Measurements from ENCODE around the gene INTS15.
A peak's percentile ranks its signal among the peaks of the same experiment; 100 is the strongest.

INTS15 gene

DNA sequence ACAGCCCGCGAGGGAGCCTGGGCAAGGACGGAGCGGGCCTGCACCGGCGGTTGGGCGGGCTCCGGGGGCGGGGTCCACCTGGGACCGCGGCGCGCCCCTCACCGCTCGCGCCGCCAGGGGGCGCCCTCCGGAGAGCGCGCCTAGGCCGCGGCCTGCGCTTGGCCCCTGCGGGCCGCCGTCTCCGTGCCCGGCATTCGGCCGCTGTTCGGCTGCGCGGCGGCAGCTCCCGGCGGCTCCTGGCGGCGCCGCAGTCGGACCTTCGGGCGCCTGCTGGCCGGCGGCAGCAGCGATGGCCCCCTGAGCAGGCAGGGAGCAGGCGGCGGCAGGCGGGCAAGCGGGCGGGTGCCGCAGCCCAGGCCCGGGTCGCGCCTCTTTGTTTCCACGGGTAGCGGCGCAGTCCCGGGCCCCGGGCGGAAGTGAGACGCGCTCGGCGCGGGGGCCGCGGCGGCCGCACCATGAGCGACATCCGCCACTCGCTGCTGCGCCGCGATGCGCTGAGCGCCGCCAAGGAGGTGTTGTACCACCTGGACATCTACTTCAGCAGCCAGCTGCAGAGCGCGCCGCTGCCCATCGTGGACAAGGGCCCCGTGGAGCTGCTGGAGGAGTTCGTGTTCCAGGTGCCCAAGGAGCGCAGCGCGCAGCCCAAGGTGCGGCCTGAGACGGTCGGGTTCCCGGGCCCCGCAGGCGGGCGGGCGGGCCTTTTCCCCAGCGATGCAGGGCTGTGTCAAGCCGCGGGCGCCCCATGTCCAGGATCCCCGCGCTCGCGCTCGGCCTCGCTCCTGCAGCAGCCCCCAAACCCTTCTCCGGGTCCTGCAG lies at the start of gene INTS15:
TSS of gene INTS15 (plus strand) at position 193 of the 816 bp plus-strand sequence. CDS start at position 456, 263 bp downstream.
- Mint-ChIP-seq H3K4me3 (peak within 1 kb of the TSS; percentile 96), H3K27ac (ENCODE audit: low read depth) (peak within 1 kb of the TSS; percentile 93), H3K36me3 (ENCODE audit: insufficient read depth) (peaks cover 62% of the 10 kb centered on the region), H3K4me1 (peaks cover 7% of the 10 kb centered on the region), H3K9me3 (no peaks in the 10 kb centered on the region), H3K27me3 (no peaks in the 10 kb centered on the region)
- DNase-seq (ENCODE audit: low spot score in 2 of 2) (peak; percentile 75 to 79), ATAC-seq (replicated peaks; ENCODE audit: extremely low read depth, poor library complexity, severe bottlenecking) (peak; percentile 90)

GRCh38 chr7:6542368-6542767 lies 47.5 kb upstream of the INTS15 start:
- ATAC-seq (replicated peaks; ENCODE audit: extremely low read depth, poor library complexity, severe bottlenecking): no peak
- H3K4me1 Mint-ChIP-seq: no peaks in the 10 kb centered on the region
- H3K9me3 Mint-ChIP-seq: no peaks in the 10 kb centered on the region
- peaks cover 1% of the 10 kb centered on the region for H3K36me3 Mint-ChIP-seq (ENCODE audit: insufficient read depth)
- no peak overlapping the region for H3K27ac Mint-ChIP-seq (ENCODE audit: low read depth)
- H3K4me3 Mint-ChIP-seq: no peak overlapping the region
- H3K27me3 Mint-ChIP-seq: peaks cover 37% of the 10 kb centered on the region
- no peak for DNase-seq (ENCODE audit: low spot score in 2 of 2)

GRCh38 chr7:6545398-6546126 lies 44.3 kb upstream of the INTS15 start:
- H3K27me3 Mint-ChIP-seq: peaks cover 18% of the 10 kb centered on the region
- H3K4me1 Mint-ChIP-seq: no peaks in the 10 kb centered on the region
- no peak for ATAC-seq (replicated peaks; ENCODE audit: extremely low read depth, poor library complexity, severe bottlenecking)
- no peaks in the 10 kb centered on the region for H3K9me3 Mint-ChIP-seq
- no peak overlapping the region for H3K27ac Mint-ChIP-seq (ENCODE audit: low read depth)
- no peak overlapping the region for H3K4me3 Mint-ChIP-seq
- DNase-seq (ENCODE audit: low spot score in 2 of 2): no peak
- no peaks in the 10 kb centered on the region for H3K36me3 Mint-ChIP-seq (ENCODE audit: insufficient read depth)

DNA sequence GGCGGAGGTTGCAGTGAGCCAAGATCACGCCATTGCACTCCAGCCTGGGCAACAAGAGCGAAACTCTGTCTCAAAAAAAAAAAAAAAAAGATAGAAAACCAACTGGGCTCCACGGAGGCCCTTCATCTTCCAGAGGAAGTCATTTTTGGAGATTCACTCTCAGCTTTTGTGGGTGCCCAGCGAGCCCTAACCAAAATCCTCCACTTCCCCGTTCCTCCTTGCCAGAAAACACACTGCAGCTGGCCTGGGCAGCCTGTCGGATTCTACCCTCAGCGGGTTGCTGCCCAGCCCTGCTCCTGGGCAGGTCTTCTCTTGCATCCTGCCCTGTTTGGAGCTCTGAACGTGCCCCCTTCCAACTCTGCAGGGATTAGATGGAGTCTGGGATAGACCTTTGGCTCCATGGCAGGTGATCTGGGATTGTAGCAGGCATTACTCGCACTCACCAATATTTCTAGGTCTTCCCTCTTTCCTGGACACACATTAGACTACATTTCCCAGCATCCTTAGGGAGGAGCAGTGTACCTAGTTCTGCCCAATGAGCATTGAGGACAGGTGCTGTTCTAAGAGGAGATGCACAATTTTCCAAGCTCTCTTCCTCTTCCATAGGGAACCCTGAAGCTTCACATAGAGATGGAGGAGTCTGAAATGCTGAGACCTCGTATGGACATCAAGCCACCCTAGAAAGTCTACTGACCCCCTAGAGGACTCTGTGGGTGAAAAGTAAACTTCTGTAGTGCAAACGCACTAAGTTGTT lies 43.1 kb upstream of the INTS15 start:
- Mint-ChIP-seq H3K9me3 (no peaks in the 10 kb centered on the region), H3K4me1 (no peaks in the 10 kb centered on the region), H3K36me3 (ENCODE audit: insufficient read depth) (no peaks in the 10 kb centered on the region), H3K27me3 (peaks cover 18% of the 10 kb centered on the region), H3K4me3 (no peak overlapping the region), H3K27ac (ENCODE audit: low read depth) (no peak overlapping the region)
- ATAC-seq (replicated peaks; ENCODE audit: extremely low read depth, poor library complexity, severe bottlenecking) (no peak), DNase-seq (ENCODE audit: low spot score in 2 of 2) (no peak)

DNA sequence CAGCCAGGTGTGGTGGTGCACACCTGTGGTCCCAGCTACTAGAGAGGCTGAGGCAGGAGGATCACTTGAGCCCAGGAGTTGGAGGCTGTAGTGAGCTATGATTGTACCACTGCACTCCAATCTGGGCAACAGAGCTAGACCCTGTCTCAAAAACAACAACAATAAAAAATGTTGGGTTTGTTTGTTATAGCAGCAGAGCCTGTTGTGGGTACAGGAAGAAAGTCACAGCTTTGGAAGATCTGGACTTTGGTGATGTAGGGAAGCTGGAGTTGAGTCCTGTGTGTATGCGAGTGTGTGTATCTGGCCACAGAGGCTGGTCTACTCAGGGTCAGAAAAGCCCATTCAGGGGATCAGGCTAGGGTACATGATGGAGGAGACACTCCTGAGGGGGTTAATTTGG lies 42.4 kb upstream of the INTS15 start:
- no peak for ATAC-seq (replicated peaks; ENCODE audit: extremely low read depth, poor library complexity, severe bottlenecking)
- Mint-ChIP-seq H3K4me1 (no peaks in the 10 kb centered on the region), H3K36me3 (ENCODE audit: insufficient read depth) (no peaks in the 10 kb centered on the region), H3K4me3 (no peak overlapping the region), H3K9me3 (no peaks in the 10 kb centered on the region), H3K27me3 (peaks cover 18% of the 10 kb centered on the region), H3K27ac (ENCODE audit: low read depth) (no peak overlapping the region)
- no peak for DNase-seq (ENCODE audit: low spot score in 2 of 2)

DNA sequence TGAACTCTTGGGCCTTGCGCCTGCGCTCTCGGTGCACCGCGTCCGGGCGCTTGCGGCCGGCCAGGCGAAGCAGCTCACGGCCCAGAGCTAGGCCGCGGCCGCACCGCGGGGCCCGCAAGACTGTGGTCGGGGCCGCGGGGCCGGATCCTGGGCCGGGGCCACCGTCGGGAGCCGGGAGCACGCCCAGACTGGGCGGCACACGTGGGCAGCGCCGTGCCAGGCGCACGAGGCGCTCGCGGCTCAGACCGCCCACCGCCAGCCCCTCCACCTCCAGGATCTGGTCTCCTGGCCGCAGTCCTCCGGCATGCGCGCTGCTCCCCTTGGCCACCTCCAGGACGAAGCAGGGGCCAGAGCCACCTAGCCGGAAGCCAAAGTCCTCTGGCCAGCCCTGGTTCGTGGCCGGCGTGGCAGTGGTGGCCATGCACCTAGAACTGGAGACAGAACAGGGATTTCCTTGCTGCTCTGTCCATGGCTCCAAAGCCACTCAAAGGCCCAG lies 38.8 kb upstream of the INTS15 start, which contains the start of gene GRID2IP:
TSS of gene GRID2IP (minus strand) at position 446 of the 496 bp plus-strand sequence. CDS start at position 421, 25 bp downstream.
- DNase-seq (ENCODE audit: low spot score in 2 of 2) (no peak), ATAC-seq (replicated peaks; ENCODE audit: extremely low read depth, poor library complexity, severe bottlenecking) (no peak)
- Mint-ChIP-seq H3K27ac (ENCODE audit: low read depth) (no peak within 1 kb of the TSS), H3K36me3 (ENCODE audit: insufficient read depth) (no peaks in the 10 kb centered on the region), H3K9me3 (no peaks in the 10 kb centered on the region), H3K4me1 (peaks cover 4% of the 10 kb centered on the region), H3K27me3 (peaks cover 9% of the 10 kb centered on the region), H3K4me3 (no peak within 1 kb of the TSS)

DNA sequence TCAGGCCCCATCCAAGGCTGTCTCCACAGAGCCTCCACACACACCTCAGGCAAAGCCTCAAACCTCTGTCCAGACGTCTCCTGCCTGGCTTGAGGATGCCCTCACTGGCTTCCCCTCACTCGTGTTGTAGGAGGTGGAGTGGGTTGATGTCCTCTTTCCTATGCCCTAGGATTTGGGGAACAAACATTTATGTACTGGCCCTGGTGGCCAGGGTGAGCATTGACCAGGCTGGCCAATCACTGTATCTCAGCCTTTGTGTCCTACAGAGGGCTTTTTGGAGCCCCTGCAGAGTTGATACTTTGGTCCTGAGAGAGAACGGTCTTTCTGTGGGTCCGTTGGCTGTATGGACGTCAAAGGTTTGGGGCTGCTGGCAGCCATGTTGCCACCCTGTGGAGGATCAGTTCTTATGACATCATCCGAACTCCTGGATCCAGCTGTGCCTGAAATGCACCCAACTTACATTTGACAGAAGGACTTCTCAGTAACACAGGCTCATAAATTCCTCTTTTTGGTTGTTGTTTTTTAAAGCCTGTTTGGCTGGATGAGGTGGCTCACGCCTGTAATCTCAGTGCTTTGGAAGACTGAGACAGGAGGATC lies 36.3 kb upstream of the INTS15 start:
- no peak for DNase-seq (ENCODE audit: low spot score in 2 of 2)
- H3K9me3 Mint-ChIP-seq: no peaks in the 10 kb centered on the region
- no peak overlapping the region for H3K27ac Mint-ChIP-seq (ENCODE audit: low read depth)
- peaks cover 2% of the 10 kb centered on the region for H3K36me3 Mint-ChIP-seq (ENCODE audit: insufficient read depth)
- no peak overlapping the region for H3K4me3 Mint-ChIP-seq
- H3K4me1 Mint-ChIP-seq: peaks cover 4% of the 10 kb centered on the region
- no peaks in the 10 kb centered on the region for H3K27me3 Mint-ChIP-seq
- no peak for ATAC-seq (replicated peaks; ENCODE audit: extremely low read depth, poor library complexity, severe bottlenecking)

GRCh38 chr7:6554848-6555247 lies 35.0 kb upstream of the INTS15 start:
- ATAC-seq (replicated peaks; ENCODE audit: extremely low read depth, poor library complexity, severe bottlenecking): no peak
- Mint-ChIP-seq H3K4me3 (no peak overlapping the region), H3K9me3 (no peaks in the 10 kb centered on the region)

GRCh38 chr7:6556196-6556595 lies 33.6 kb upstream of the INTS15 start:
- Mint-ChIP-seq H3K4me3 (no peak overlapping the region), H3K4me1 (peaks cover 4% of the 10 kb centered on the region), H3K27ac (ENCODE audit: low read depth) (no peak overlapping the region), H3K27me3 (peaks cover 9% of the 10 kb centered on the region), H3K9me3 (no peaks in the 10 kb centered on the region), H3K36me3 (ENCODE audit: insufficient read depth) (peaks cover 4% of the 10 kb centered on the region)
- DNase-seq (ENCODE audit: low spot score in 2 of 2) (no peak), ATAC-seq (replicated peaks; ENCODE audit: extremely low read depth, poor library complexity, severe bottlenecking) (no peak)

More at GRCh38 chr7:6554848-6555247, 35.0 kb upstream of the INTS15 start:
- H3K4me1 Mint-ChIP-seq: peaks cover 4% of the 10 kb centered on the region
- peaks cover 2% of the 10 kb centered on the region for H3K36me3 Mint-ChIP-seq (ENCODE audit: insufficient read depth)
- no peak for DNase-seq (ENCODE audit: low spot score in 2 of 2)
- H3K27ac Mint-ChIP-seq (ENCODE audit: low read depth): peak overlapping the region; percentile 32
- peaks cover 5% of the 10 kb centered on the region for H3K27me3 Mint-ChIP-seq

GRCh38 chr7:6558837-6559236 lies 31.0 kb upstream of the INTS15 start:
- ATAC-seq (replicated peaks; ENCODE audit: extremely low read depth, poor library complexity, severe bottlenecking): no peak
- Mint-ChIP-seq H3K4me1 (peaks cover 4% of the 10 kb centered on the region), H3K9me3 (no peaks in the 10 kb centered on the region), H3K4me3 (no peak overlapping the region), H3K27me3 (peaks cover 9% of the 10 kb centered on the region), H3K36me3 (ENCODE audit: insufficient read depth) (peaks cover 4% of the 10 kb centered on the region), H3K27ac (ENCODE audit: low read depth) (no peak overlapping the region)
- no peak for DNase-seq (ENCODE audit: low spot score in 2 of 2)

GRCh38 chr7:6559896-6560295 lies 29.9 kb upstream of the INTS15 start:
- H3K4me3 Mint-ChIP-seq: no peak overlapping the region
- peaks cover 9% of the 10 kb centered on the region for H3K27me3 Mint-ChIP-seq
- no peak overlapping the region for H3K27ac Mint-ChIP-seq (ENCODE audit: low read depth)
- ATAC-seq (replicated peaks; ENCODE audit: extremely low read depth, poor library complexity, severe bottlenecking) (no peak), DNase-seq (ENCODE audit: low spot score in 2 of 2) (no peak)
- H3K9me3 Mint-ChIP-seq: no peaks in the 10 kb centered on the region
- peaks cover 4% of the 10 kb centered on the region for H3K36me3 Mint-ChIP-seq (ENCODE audit: insufficient read depth)
- peaks cover 2% of the 10 kb centered on the region for H3K4me1 Mint-ChIP-seq

- Mint-ChIP-seq H3K4me1 (no peaks in the 10 kb centered on the region), H3K27ac (ENCODE audit: low read depth) (no peak overlapping the region), H3K27me3 (peaks cover 22% of the 10 kb centered on the region), H3K9me3 (no peaks in the 10 kb centered on the region), H3K36me3 (ENCODE audit: insufficient read depth) (peaks cover 4% of the 10 kb centered on the region), H3K4me3 (no peak overlapping the region)
- no peak for ATAC-seq (replicated peaks; ENCODE audit: extremely low read depth, poor library complexity, severe bottlenecking)
- DNase-seq (ENCODE audit: low spot score in 2 of 2): no peak
These were observed 27.7 kb upstream of the INTS15 start for GRCh38 chr7:6562106-6562505.

Measured in central memory CD8-positive, alpha-beta T cell (primary cell).